GM12874 (cell line): Measurements from ENCODE around the gene IMMP2L.

Experiments
- TF ChIP-seq, protein P1 (sequence below): IDR thresholded peaks from 2 replicates; pipeline ENCODE4 v1.5.1; 2011; ENCODE audit warnings: low read depth, mild to moderate bottlenecking, control low read depth, low read length, moderate library complexity; ENCODE audit not compliant: insufficient read depth

The IMMP2L gene

GRCh38 chr7:111388912-111389311, 173.4 kb downstream of the IMMP2L start:
- TF ChIP-seq, protein P1, sequence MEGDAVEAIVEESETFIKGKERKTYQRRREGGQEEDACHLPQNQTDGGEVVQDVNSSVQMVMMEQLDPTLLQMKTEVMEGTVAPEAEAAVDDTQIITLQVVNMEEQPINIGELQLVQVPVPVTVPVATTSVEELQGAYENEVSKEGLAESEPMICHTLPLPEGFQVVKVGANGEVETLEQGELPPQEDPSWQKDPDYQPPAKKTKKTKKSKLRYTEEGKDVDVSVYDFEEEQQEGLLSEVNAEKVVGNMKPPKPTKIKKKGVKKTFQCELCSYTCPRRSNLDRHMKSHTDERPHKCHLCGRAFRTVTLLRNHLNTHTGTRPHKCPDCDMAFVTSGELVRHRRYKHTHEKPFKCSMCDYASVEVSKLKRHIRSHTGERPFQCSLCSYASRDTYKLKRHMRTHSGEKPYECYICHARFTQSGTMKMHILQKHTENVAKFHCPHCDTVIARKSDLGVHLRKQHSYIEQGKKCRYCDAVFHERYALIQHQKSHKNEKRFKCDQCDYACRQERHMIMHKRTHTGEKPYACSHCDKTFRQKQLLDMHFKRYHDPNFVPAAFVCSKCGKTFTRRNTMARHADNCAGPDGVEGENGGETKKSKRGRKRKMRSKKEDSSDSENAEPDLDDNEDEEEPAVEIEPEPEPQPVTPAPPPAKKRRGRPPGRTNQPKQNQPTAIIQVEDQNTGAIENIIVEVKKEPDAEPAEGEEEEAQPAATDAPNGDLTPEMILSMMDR = no peak

GRCh38 chr7:111388016-111388415, 174.3 kb downstream of the IMMP2L start:
- TF ChIP-seq, protein P1 = no peak

DNA sequence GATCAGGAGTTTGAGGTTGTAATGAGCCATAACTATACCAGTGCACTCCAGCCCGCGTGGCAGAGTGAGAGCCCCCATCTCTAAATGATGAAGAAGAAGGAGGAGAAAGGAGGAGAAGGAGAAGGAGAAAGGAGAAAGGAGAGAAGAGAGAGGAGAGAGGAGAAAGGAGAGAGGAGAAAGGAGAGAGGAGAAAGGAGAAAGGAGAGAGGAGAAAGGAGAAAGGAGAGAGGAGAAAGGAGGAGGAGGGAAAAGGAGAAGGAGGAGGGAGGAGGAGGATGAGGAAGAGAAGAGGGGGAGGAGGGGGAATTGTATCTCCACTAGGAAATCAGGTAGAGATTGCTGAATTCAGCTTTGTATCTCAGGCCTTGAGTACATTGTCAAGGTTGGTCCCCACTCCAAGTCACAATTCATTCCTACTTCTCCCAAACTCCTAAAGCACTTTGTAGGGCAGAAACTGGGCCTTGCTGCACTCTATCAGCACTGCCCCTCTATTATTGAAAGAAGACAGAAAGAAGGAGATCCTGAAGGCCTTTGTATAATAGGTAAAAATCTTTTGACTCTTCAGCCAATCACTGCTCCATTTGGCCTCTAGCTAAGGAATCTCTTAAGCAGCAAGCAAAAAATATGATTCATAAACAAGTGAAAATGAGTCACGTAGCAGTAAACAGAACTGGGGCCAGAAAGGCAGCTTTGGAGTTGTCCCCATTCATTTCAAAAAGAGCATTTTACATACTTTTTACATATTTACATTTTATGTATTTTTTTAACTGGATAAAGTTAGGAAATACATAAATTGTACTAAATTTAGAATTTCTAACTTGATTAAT, 178.0 kb downstream of the IMMP2L start:
- TF ChIP-seq, protein P1 = no peak

DNA sequence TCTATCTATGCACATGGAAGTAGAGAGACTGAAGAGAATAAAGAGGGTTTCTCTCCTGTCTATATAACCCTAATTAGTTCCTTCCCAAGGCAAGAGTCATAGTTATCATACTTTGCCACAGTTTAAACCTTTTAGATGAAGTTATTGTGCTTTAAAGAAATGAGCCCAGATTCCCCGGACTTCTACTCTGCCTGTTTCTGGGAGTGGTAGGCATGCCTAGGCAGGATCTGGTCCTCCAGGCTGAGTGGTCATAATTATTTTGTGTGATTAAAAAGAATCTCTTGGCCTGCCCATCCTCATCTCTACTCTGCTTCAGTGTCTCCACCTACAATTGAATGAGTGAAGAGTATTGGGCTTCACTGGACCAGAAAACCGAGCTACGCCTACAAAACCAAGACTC, 179.2 kb downstream of the IMMP2L start:
- TF ChIP-seq, protein P1 = no peak

DNA sequence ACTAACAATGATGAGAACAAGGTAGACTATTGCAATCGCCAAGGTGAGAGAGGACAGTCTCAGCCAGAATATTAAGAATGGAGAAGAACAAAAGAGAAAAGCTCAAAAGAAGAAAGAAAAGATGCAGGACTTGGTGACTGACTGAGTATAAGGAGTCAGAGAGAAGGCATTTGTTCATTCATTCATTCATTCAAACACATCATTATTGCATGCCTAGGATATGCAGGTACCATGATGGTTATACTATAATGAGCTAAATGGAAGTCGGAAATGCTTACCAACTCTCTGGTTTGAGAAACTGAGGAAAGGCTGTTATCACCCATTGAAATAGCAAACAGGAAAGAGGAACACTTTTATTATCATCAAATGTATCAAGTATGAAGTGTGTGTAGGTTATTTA, 180.7 kb downstream of the IMMP2L start:
- TF ChIP-seq, protein P1 = no peak

GRCh38 chr7:111380945-111381344, 181.3 kb downstream of the IMMP2L start:
- TF ChIP-seq, protein P1 = no peak

- TF ChIP-seq, protein P1 = no peak
Measured at GRCh38 chr7:111374027-111374426, 188.3 kb downstream of the IMMP2L start.
